COR-L47 (cell line): ENCODE measurements around the gene EXOSC6.
"Not testable (repeated sequence)": the region's sequence is repeated elsewhere in the genome, so short reads cannot be mapped to it uniquely, and the experiment has no call there.

ENCODE experiments used
- DNase-seq: peaks from one replicate; lab custom pipeline; 2025; lab: John Stamatoyannopoulos, UW

EXOSC6 gene

DNA sequence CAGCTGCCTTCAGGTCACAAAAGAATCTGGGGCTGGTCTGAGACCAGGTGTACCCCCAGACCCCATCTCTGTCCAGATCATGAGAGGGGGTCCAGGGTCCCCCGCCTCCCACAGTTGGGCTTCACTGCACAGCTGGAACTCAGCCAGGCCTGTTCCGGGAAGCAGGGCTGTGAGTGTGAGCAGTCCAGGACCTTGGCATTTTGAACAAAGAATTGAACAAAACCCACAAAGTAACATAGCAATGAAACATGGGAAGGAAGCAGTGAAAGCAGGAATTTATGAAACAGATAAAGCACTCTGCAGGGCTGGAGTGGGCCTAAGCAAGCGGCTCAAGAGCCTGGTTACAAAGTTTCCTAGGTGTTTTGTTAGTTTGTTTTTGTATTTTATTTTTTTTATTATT lies 53.1 kb downstream of the EXOSC6 start:
- DNase-seq = not testable (repeated sequence)

DNA sequence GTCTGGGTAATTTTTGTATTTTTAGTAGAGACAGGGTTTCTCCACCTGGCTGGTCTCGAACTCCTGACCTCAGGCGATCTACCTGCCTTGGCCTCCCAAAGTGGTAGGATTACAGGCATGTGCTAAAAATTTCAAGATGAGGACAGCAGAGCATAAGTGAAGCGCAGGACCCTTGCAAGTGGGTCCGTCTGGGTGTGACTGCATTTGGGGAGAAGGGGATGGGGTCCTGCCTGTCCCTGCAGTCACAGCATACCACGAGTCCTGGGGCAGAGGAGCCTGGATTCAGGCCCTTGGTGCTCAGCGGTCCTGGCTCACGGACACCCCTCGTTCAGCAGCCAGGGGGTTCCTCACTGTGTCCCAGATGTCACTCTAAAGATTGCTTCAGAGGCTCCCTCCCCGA lies 53.5 kb downstream of the EXOSC6 start:
- DNase-seq = not testable (repeated sequence)

DNA sequence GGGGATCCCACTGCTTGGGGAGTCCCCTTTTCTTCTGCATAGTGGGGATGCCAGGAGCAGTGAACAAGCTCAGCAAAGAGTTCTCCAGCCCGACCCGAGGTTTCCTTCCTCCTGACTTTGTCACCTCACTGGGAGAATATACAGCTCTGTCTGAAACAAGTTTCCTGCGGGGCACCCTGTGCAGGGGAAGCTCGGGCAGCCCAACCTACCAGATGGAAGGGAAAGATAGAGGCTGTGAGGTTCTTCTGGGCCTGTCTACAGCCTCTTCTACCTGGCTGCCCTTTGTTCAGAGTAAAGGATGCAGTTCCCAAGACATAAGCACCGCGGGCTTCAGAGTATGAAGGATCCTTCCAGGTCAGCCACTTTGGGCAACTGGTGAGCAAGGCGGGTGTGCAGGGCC lies 54.1 kb downstream of the EXOSC6 start:
- not testable (repeated sequence) for DNase-seq
